A549 treated with DMSO at 1 μM for 4 hours (cell line): ENCODE results near the gene VASH2. TPM values are rescaled to one million over a fixed set of nuclear protein-coding genes. Genes with fewer than 3 reads are reported as not detected.

ENCODE experiments used
- total RNA-seq: library from RNA; stranded (reverse); fragments of 200-300 nt; extraction: Qiagen RNA extraction; gene quantifications from 5 replicates; pipeline ENCODE4 v1.2.3, GENCODE V29; 2022; ENCODE audit warnings: low read depth

The VASH2 gene
- 3.6 to 4.8 TPM (median 4.5 TPM) in 5 replicates for total RNA-seq

GRCh38 chr1:212950243-212951125, at the start of gene VASH2:
Gene VASH2 (plus strand): TSS chr1:212950541. CDS start chr1:212951543, 1,002 bp downstream.

GRCh38 chr1:213015099-213016050, 65.0 kb downstream of the VASH2 start, which contains the start of gene ANGEL2:
Gene ANGEL2 (minus strand): TSS chr1:213015867. CDS start chr1:213015671, 196 bp downstream.

Other genes with a start within 250 kb of the VASH2 start
- gene NSL1, start 158.8 kb upstream of the VASH2 start, total RNA-seq = 27.2 to 34.7 TPM (median 33.9 TPM) in 5 replicates
- gene TATDN3, start 158.6 kb upstream of the VASH2 start, total RNA-seq = 11.3 to 17.8 TPM (median 13.3 TPM) in 5 replicates
- 0.39 TPM in 1 of 5 replicates, not detected in the others for gene SPATA45, start 102.9 kb upstream of the VASH2 start, total RNA-seq
- 15.5 to 22.7 TPM (median 19.2 TPM) in 5 replicates for gene FLVCR1, start 92.3 kb upstream of the VASH2 start, total RNA-seq
- 16.5 to 21.2 TPM (median 18.6 TPM) in 5 replicates for gene ANGEL2, start 65.3 kb downstream of the VASH2 start, total RNA-seq
- gene RPS6KC1, start 100.7 kb downstream of the VASH2 start, total RNA-seq = 9.9 to 12.8 TPM (median 11.6 TPM) in 5 replicates